ENCODE results near the gene RIMS1. TPM values are rescaled to one million over a fixed set of nuclear protein-coding genes. Genes with fewer than 3 reads are reported as not detected.

RIMS1 gene
- total and polyA plus RNA-seq, 9 of the 15 experiments (the other 6 are each of a cell fraction or from before 2014, with no cell fraction given) = not detected

GRCh38 chr6:72022830-72023229 is 136.5 kb downstream of the RIMS1 start (continued):
- TF ChIP-seq ZBTB34 (CRISPR knock-in tag; IDR thresholded peaks at IDR 0.05) (no peak), ZNF780A (CRISPR knock-in tag; IDR thresholded peaks at IDR 0.05) (no peak)

- no peak for FAIRE-seq
- no peaks in the 10 kb centered on the region for H3K79me2 ChIP-seq (ENCODE audit: control insufficient read depth, insufficient read depth, low read length)
- H3K4me2 ChIP-seq (ENCODE audit: insufficient read depth, low read length) = no peak overlapping the region
- DNase-seq (ENCODE audit: extremely low read depth in 1 of 4, low spot score in 3 of 4) = no peak
- intact Hi-C loops (cut with micrococcal nuclease) = no loop called here
- H3K27ac ChIP-seq (ENCODE audit: extremely low read depth, low read depth, low read length) = no peak overlapping the region
- 5% methylated on average over 2 of the region's 2 CpGs for WGBS (ENCODE audit: insufficient coverage, low coverage, missing lambda C conversion rate)
- no TSS peak for BruUV-seq (replicated peaks)
- H3K9ac ChIP-seq (ENCODE audit: insufficient read depth in 1 of 2, low read depth in 2 of 2, low read length in 2 of 2) = no peak overlapping the region
- no peak overlapping the region for H2AFZ ChIP-seq (ENCODE audit: low read depth, low read length)
- POLR2A ChIA-PET = no interaction called here
- H3K36me3 ChIP-seq (ENCODE audit: control insufficient read depth, insufficient read depth, low read length) = no peaks in the 10 kb centered on the region
- H3K27me3 ChIP-seq (ENCODE audit: control insufficient read depth in 2 of 2, insufficient read depth in 2 of 2, low read length in 2 of 2) = no peaks in the 10 kb centered on the region
- CTCF ChIA-PET (ENCODE audit: low intra/inter-chr PET ratio) = no interaction called here
- no peaks in the 10 kb centered on the region for H3K9me1 ChIP-seq (ENCODE audit: control insufficient read depth, insufficient read depth, low read length)
- H3K9me3 ChIP-seq (replicated peaks; ENCODE audit: control insufficient read depth, insufficient read depth, low read depth, low read length) = no peaks in the 10 kb centered on the region
- H3K4me1 ChIP-seq (replicated peaks in 1 of 2; ENCODE audit: control insufficient read depth in 2 of 2, insufficient read depth in 2 of 2, low read length in 2 of 2) = no peaks in the 10 kb centered on the region
- H3K4me3 ChIP-seq = no peak overlapping the region
- ATAC-seq = no peak
- H4K20me1 ChIP-seq (replicated peaks; ENCODE audit: control insufficient read depth, insufficient read depth, low read length) = no peaks in the 10 kb centered on the region
- in situ Hi-C loops (cut with MboI) = no loop called here
- TF ChIP-seq DMBX1 (CRISPR knock-in tag; IDR thresholded peaks at IDR 0.05; ENCODE audit: borderline replicate concordance) (no peak), ZNF512 (tag; IDR thresholded peaks at IDR 0.05) (no peak), CREB3 (tag; conservative IDR thresholded peaks at IDR 0.05; ENCODE audit: low read depth) (no peak), BRD9 (IDR thresholded peaks at IDR 0.05; ENCODE audit: low read depth, partially characterized antibody) (no peak), MBD2 (IDR thresholded peaks at IDR 0.05; ENCODE audit: borderline replicate concordance, low read depth) (no peak), ZBTB49 (CRISPR knock-in tag; IDR thresholded peaks at IDR 0.05; ENCODE audit: borderline replicate concordance) (no peak), ZBTB7A (IDR thresholded peaks at IDR 0.05; ENCODE audit: borderline replicate concordance, control insufficient read depth, low read depth, low read length) (no peak), ZNF778 (CRISPR knock-in tag; IDR thresholded peaks at IDR 0.05) (no peak), ZBTB9 (CRISPR knock-in tag; IDR thresholded peaks at IDR 0.05) (no peak), ZNF589 (CRISPR knock-in tag; IDR thresholded peaks at IDR 0.05; ENCODE audit: low read depth) (no peak), HDAC3 (IDR thresholded peaks at IDR 0.05; ENCODE audit: borderline replicate concordance, partially characterized antibody) (no peak)
Observed at GRCh38 chr6:72031471-72031870, 145.1 kb downstream of the RIMS1 start.
